ENCODE data around the gene MAP2K6. TPM values are rescaled to one million over a fixed set of nuclear protein-coding genes. Genes with fewer than 3 reads are reported as not detected.
A peak's percentile ranks its signal among the peaks of the same experiment; 100 is the strongest.

Gene MAP2K6
- total RNA-seq, 1 donor, result 0.43 TPM

DNA sequence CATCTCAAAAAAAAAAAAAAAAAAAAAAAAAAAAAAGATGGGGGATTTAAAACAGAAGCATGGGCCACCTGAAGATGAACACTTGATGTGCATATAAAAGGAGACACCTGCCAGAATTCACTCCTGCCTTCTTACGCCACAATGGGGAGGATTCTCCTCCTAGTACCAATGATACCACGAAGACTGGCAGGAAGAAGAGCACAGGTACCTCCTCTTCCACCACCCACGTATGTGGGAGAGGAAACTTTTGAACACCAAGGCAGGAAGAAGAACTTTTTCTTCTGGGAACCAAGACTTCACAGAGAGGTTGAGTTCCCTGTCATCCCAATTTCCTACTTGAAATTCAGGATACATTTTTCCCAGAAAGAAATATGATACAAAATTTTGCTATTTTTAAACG, 2.7 kb upstream of the MAP2K6 start:
- H3K4me3 ChIP-seq (ENCODE audit: low read depth, low read length), result no peak overlapping the region
- TF ChIP-seq, protein P1, sequence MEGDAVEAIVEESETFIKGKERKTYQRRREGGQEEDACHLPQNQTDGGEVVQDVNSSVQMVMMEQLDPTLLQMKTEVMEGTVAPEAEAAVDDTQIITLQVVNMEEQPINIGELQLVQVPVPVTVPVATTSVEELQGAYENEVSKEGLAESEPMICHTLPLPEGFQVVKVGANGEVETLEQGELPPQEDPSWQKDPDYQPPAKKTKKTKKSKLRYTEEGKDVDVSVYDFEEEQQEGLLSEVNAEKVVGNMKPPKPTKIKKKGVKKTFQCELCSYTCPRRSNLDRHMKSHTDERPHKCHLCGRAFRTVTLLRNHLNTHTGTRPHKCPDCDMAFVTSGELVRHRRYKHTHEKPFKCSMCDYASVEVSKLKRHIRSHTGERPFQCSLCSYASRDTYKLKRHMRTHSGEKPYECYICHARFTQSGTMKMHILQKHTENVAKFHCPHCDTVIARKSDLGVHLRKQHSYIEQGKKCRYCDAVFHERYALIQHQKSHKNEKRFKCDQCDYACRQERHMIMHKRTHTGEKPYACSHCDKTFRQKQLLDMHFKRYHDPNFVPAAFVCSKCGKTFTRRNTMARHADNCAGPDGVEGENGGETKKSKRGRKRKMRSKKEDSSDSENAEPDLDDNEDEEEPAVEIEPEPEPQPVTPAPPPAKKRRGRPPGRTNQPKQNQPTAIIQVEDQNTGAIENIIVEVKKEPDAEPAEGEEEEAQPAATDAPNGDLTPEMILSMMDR (IDR thresholded peaks at IDR 0.05; ENCODE audit: insufficient read depth, low read depth, low read length), result no peak
- no peak for DNase-seq (ENCODE audit: low read depth)

DNA sequence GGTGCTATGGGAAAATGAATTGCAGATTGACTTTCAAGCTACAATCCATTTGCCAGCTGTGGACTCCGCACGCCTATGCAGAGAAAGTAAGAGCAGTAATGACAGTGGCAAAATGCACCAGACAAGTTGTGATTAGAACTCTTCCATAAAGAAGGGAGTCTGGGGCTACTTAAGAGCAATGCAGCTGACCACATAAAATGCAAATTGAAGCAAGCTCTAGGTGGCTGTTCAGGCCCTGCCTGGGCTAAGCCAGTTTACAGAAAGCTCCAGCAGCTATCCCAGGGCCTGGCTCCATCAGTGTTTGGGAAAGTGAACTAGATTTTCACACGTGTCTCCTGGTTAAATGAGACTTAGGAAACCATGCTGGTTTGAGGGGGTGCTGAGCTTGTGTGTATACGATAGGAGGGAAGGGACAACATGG, 2.2 kb upstream of the MAP2K6 start:
- no peak overlapping the region for H3K4me3 ChIP-seq (ENCODE audit: low read depth, low read length)
- DNase-seq (ENCODE audit: low read depth), result no peak
- TF ChIP-seq, protein P1 (IDR thresholded peaks at IDR 0.05; ENCODE audit: insufficient read depth, low read depth, low read length), result no peak

DNA sequence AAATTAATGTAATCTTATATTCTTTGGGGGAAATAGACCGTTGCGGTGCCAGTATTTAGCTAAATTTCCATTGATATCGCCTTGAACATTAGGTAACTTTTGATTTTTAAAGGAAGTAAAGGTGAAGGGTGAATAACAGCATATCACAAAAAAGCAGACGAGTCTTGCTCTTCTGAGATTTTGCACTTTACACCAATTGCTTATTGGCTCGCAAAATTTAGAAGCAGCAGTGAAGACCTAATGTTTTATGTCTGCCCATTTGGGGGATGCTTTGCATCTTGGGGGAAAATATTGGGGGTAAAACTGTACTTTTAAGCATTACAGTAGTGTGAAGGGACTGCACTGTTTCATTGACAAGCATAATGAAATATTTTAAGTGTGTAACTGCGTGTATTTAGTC, 934 bp downstream of the MAP2K6 start:
- TF ChIP-seq, protein P1 (IDR thresholded peaks at IDR 0.05; ENCODE audit: insufficient read depth, low read depth, low read length), result no peak
- H3K4me3 ChIP-seq (ENCODE audit: low read depth, low read length), result peak overlapping the region; percentile 68

DNA sequence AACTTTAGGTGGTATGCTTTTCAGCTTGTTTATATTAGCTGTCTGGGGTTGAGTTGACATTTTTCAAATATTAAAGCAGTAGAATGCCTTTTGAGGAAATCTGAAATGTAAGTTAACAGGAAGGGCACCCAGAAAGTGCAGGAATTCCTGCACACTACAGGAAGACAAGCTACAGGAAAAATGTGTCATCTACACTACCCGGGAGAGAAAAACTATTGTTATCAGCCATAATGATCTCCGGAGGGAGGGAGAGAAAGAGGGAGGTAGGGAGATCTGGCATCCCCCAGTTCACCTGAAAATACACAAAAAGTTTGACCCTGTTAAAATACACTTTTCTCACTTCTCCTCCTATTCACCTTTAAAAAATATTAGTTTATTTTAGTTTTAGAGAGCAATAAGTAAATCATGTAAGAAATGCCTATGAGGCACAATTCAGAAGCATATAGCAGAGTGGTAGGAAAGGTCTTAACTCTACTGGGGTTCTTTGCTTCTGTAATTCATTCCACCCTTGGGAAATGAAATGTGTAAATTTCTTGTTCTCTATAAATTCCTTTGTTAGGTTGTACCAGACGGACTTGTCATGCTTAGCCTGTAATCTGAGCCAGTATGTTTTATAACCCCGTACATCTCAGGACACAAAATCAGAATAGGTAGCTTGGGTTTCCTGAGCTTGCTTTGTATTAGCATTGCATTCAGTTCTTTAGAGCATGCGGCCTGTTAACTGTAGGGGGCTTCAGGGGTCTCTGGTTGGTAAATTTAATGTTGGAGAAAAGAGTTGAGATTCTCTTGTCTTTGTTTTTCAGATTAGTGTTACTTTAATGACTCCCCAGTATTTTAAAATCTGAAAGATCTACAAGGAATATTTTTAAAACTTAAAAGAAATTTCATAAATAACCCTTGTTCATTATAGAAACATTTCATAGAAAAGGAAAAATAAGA, 3.3 kb downstream of the MAP2K6 start:
- H3K4me3 ChIP-seq (ENCODE audit: low read depth, low read length), result no peak overlapping the region
- DNase-seq (ENCODE audit: low read depth), result no peak
- TF ChIP-seq, protein P1 (IDR thresholded peaks at IDR 0.05; ENCODE audit: insufficient read depth, low read depth, low read length), result no peak

More for the DNA sequence above, 934 bp downstream of the MAP2K6 start:
- no peak for DNase-seq (ENCODE audit: low read depth)

DNA sequence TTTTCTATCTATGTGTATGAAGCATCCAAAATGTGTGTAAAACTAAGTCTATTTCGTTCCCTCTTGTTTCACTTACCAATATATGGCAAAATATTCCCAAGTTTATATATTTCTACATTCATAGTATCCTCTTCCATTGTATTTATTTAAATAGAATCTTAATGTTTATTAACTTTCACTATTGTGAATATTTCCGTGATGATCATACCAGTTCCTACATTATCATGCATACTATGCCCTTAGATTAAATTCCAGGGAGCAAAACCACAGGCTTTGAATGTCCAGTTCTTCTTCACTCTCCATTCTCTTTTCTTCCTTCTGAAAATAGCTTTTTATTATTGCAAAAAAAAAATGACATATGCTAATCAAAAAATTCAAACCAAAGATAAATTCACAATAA, 4.0 kb downstream of the MAP2K6 start:
- H3K4me3 ChIP-seq (ENCODE audit: low read depth, low read length), result no peak overlapping the region
- TF ChIP-seq, protein P1 (IDR thresholded peaks at IDR 0.05; ENCODE audit: insufficient read depth, low read depth, low read length), result no peak
- DNase-seq (ENCODE audit: low read depth), result no peak

DNA sequence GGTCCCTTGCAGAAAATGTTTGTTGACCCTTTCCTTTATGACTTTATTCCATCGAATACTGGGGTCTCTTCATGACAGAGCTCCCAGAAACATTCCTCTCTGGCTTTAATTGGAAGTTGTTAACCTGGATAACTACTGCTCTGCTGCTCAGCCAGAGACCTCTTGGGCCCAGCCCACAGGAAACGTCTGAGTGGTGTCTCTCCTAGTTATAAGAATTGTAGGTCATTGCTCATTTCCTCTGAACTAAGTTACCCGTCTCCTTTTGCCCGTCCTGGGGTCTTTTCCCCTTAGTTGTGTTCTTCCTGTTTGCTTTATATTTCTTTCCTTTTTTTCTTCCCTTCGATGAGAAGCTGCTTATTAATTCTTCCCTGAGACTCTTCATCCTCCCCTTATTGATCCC, 9.0 kb downstream of the MAP2K6 start:
- TF ChIP-seq, protein P1 (IDR thresholded peaks at IDR 0.05; ENCODE audit: insufficient read depth, low read depth, low read length), result no peak
- DNase-seq (ENCODE audit: low read depth), result no peak
- no peak overlapping the region for H3K4me3 ChIP-seq (ENCODE audit: low read depth, low read length)

Measured in fibroblast of villous mesenchyme (primary cell).